ENCODE measurements around the gene LBH. TPM values are rescaled to one million over a fixed set of nuclear protein-coding genes. Genes with fewer than 3 reads are reported as not detected.

LBH gene
- polyA plus RNA-seq, 3 donors = 89.0 to 117 (median 98.0) TPM

DNA sequence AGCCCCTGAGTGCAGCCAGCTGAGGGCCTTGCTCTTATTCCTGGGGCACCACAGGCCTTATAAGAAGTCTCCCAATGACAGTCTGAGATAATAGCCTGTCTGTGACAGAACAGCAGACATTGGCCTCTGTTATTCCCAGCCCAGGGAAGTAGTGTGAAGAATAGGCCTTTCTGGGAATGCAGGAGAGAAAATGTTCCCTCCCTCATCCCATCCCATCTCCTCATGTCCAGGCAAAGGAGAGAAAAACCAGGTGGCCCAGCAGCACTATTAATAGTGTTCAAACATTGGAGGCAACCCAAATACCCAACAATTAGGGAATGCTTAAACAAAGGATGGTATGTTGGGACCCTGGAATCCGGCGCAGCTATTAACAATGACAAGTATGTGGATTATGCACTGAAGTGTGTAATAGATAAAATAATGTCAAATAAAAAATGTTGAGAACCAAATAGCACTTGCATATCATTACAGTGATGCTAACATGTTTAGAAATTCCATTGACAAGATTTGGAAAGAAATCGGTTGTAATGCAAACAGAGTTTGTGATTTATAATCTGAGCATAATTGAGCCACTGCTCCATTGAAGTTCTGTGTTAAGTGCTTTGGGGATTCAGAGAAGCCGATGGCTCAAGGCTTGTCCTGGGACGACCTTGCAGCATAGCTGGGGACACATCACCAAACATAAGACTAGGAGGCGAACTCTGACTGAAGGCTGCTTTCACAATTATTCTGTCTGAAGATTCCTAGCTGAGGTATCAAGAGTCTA lies 69.3 kb downstream of the LBH start:
- DNase-seq = no peak

- no peak for DNase-seq
Measured at GRCh38 chr2:30301551-30301950, 70.2 kb downstream of the LBH start.

DNA sequence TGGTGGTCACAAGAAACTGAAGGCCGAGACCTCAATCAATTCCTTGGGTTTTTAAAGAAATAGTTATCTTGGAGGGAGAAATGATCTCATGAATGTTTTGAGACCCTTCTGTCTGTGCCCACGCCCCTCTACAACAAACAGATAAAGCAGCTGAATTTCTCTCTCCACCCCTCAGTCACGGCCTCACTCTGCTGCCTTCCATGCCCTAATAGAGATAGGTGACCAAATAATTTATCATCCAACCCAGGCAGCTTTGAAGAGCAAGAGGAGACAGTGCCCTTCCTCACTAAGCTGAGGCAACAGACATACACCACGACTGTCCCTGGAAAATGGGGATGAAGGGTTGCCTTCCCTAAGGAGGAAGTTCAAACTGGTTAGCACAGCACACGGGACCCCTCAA lies 71.2 kb downstream of the LBH start:
- DNase-seq = no peak

DNA sequence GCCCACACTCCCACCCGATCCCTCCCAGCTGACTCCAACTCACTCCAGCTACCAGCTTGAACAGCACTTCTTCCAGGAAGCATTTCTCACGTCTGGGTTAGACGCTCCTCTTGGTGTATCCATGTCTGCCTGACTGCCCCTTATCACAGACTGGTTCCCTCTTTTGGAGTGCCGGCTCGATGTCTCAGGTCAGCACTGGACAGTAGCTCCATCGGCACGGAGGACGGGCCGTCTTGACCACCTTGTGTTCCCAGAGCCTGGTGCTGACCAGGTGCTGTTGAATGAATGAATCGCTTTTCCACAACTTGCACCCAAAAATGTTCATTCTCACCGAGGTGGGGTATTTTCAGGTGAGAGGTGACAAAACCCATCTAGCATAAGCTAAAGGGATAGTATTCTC lies 71.8 kb downstream of the LBH start:
- DNase-seq = no peak

DNA sequence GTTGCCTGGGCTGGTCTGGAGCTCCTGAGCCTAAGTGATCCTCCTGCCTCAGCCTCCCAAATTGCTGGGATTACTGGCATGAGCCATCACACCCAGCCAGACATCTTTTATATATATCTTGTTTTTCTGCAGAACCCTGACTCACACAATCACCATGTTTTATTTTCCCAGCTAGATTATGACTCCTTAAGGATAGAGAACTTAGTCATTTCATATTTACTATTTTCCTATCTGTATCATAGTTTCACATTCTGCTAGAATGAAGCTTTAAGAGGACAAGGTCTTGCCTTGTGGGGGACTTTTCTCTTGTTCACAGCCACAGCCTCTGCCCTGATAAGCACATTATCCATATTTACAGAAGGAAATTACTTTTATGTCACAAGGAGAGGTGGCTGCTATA lies 73.9 kb downstream of the LBH start:
- DNase-seq = no peak

DNA sequence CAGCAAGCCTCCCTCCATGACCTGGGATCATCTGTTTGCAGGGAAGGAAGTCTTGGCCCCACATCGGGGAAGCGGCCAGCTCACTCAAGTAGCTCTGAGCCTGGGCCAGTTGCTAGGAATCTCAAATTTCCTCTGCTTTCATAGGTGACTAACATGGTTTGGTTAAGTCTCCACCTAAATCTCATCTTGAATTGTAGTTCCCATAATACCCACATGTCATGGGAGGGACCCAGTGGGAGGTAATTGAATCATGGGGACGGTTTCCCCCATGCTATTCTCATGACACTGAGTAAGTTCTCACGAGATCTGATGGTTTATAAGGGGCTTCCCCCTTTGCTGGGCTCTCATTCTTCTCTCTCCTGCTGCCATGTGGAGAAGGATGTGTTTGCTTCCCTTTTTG lies 75.2 kb downstream of the LBH start:
- DNase-seq = no peak

- no peak for DNase-seq
Measured at GRCh38 chr2:30308280-30308679, 76.9 kb downstream of the LBH start.

Other genes with a start within 250 kb of the LBH start
- gene YPEL5, start 84.5 kb upstream of the LBH start, polyA plus RNA-seq (ENCODE audit: insufficient read length in 3 of 3) = 100 to 1,000 TPM; 101 to 128 (median 107) TPM
- gene LCLAT1, start 215.7 kb downstream of the LBH start, polyA plus RNA-seq (ENCODE audit: insufficient read length in 3 of 3) = 10 to 100 TPM; 16.7 to 21.0 (median 20.6) TPM